ENCODE results near the gene SFXN5. TPM values are rescaled to one million over a fixed set of nuclear protein-coding genes. Genes with fewer than 3 reads are reported as not detected.

Gene SFXN5
- total and polyA plus RNA-seq, 2 of the 8 experiments (the other 6 are each of a cell fraction or from before 2014, with no cell fraction given), result 29.3 to 33.1 TPM

DNA sequence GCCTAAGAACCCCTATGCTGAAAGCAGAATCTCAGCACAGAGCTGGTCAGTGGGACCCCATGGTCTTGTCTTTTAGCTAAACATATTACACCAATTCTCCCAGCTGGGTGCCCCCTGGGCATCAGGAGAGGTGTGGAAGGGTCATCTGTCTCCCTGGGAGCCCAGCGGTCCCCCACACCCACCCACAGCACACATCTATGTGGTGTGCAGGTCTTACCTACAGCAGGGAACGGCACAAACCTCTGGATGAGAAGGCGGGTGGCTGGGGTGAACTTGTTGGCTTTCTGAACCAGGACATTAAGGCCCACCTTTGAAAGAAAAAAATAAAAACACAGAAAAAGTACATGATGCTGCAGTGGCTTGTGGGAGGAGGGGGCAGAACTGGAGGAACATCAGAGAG is 83.5 kb downstream of the SFXN5 start:
- FAIRE-seq, result no peak
- no peak overlapping the region for H3K4ac ChIP-seq (replicated peaks; ENCODE audit: insufficient read length, low read depth, low read length)
- DNase-seq (ENCODE audit: low read depth in 1 of 2, low spot score in 2 of 2), result no peak
- POLR2A ChIA-PET (ENCODE audit: partially characterized antibody), result no interaction called here
- H3K27me3 ChIP-seq (replicated peaks in 1 of 4; ENCODE audit: control insufficient read depth in 3 of 4, extremely low read depth in 1 of 4, insufficient read depth in 3 of 4, low read length in 3 of 4), result no peaks in the 10 kb centered on the region; a peak in 3 of 7 replicates
- no peak overlapping the region for H3K4me2 ChIP-seq (ENCODE audit: insufficient read depth in 1 of 2, low read depth in 2 of 2, low read length in 2 of 2)
- no peak overlapping the region for H3K14ac ChIP-seq (ENCODE audit: insufficient read length)
- H2BK15ac ChIP-seq (ENCODE audit: low read length), result no peak overlapping the region
- H3K79me2 ChIP-seq (ENCODE audit: control insufficient read depth in 1 of 2, insufficient read depth in 2 of 2, low read length in 2 of 2), result no peaks in the 10 kb centered on the region
- no peak overlapping the region for H3K23ac ChIP-seq (ENCODE audit: insufficient read length)
- peaks cover 2 to 4% of the 10 kb centered on the region in 2 experiments for H4K20me1 ChIP-seq (replicated peaks in 1 of 2; ENCODE audit: control insufficient read depth in 1 of 2, insufficient read depth in 2 of 2, low read length in 2 of 2)
- H2AK5ac ChIP-seq (ENCODE audit: low read depth, low read length), result no peak overlapping the region
- H3K4me3 ChIP-seq (ENCODE audit: extremely low read depth in 1 of 4, insufficient read depth in 2 of 4, low read depth in 3 of 4, low read length in 4 of 4), result no peak overlapping the region
- no peak overlapping the region for H3K27ac ChIP-seq (ENCODE audit: low read depth, low read length)
- no peaks in the 10 kb centered on the region; a peak in 3 of 7 replicates for H3K4me1 ChIP-seq (replicated peaks in 1 of 4; ENCODE audit: control insufficient read depth in 3 of 4, insufficient read depth in 4 of 4, low read length in 3 of 4)
- H2BK12ac ChIP-seq (ENCODE audit: low read depth, low read length), result no peak overlapping the region
- H2BK20ac ChIP-seq (ENCODE audit: low read length), result no peak overlapping the region
- H4K5ac ChIP-seq (ENCODE audit: insufficient read length, low read depth, low read length), result no peak overlapping the region
- H4K91ac ChIP-seq (replicated peaks; ENCODE audit: insufficient read length, low read length), result no peak overlapping the region
- no peak overlapping the region for H2BK5ac ChIP-seq (ENCODE audit: low read depth, low read length)
- H3K56ac ChIP-seq (replicated peaks; ENCODE audit: insufficient read length, low read depth, low read length), result no peak overlapping the region
- CTCF ChIA-PET (ENCODE audit: partially characterized antibody), result interaction anchor here (0.6 to 8.1 kb wide), 9 partner anchors 13 to 189 kb away, joined by 3 to 70 read pairs (median 4); partner anchors contain the start of gene SPR
- H3K18ac ChIP-seq (ENCODE audit: extremely low read depth, low read length), result no peak overlapping the region
- H3K79me1 ChIP-seq (ENCODE audit: low read depth, low read length), result no peaks in the 10 kb centered on the region
- H2BK120ac ChIP-seq (replicated peaks; ENCODE audit: low read depth, low read length), result no peak overlapping the region
- H4K8ac ChIP-seq (ENCODE audit: extremely low read depth, insufficient read depth, low read length), result no peak overlapping the region
- WGBS, 2 experiments (ENCODE audit: extremely low coverage in 1 of 2, insufficient coverage in 1 of 2, insufficient read length in 1 of 2, insufficient replicate concordance in 2 of 2, low coverage in 1 of 2, low lambda C conversion rate in 2 of 2, missing lambda C conversion rate in 1 of 2), result 78% methylated on average over 3 of the region's 3 CpGs; no CpG with 5 or more reads in 1 of the 2 experiments
- H3K9ac ChIP-seq (replicated peaks in 1 of 4; ENCODE audit: extremely low read depth in 1 of 4, low read depth in 3 of 4, low read length in 3 of 4), result no peak overlapping the region
- H3K36me3 ChIP-seq (ENCODE audit: control insufficient read depth in 2 of 4, insufficient read depth in 4 of 4, low read length in 3 of 4), result no peaks in the 10 kb centered on the region
- H2AFZ ChIP-seq (ENCODE audit: low read length), result no peak overlapping the region
- no peaks in the 10 kb centered on the region for H3K9me3 ChIP-seq (ENCODE audit: insufficient read depth in 2 of 2, low read depth in 1 of 2, low read length in 1 of 2)
- H3K23me2 ChIP-seq (ENCODE audit: low read depth, low read length), result no peaks in the 10 kb centered on the region
- TF ChIP-seq KDM5A (IDR thresholded peaks at IDR 0.05; ENCODE audit: low read length) (no peak), EZH2 (IDR thresholded peaks at IDR 0.05; ENCODE audit: low read depth, low read length, severe bottlenecking) (no peak), TAF1 (IDR thresholded peaks at IDR 0.05; ENCODE audit: low read depth, low read length) (no peak)
- TF ChIP-seq, protein P1, sequence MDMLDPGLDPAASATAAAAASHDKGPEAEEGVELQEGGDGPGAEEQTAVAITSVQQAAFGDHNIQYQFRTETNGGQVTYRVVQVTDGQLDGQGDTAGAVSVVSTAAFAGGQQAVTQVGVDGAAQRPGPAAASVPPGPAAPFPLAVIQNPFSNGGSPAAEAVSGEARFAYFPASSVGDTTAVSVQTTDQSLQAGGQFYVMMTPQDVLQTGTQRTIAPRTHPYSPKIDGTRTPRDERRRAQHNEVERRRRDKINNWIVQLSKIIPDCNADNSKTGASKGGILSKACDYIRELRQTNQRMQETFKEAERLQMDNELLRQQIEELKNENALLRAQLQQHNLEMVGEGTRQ (IDR thresholded peaks at IDR 0.05; ENCODE audit: low read length), result no peak
